ENCODE results near the gene PREP.
"Not testable (repeated sequence)": the region's sequence is repeated elsewhere in the genome, so short reads cannot be mapped to it uniquely, and the experiment has no call there.

The PREP gene

DNA sequence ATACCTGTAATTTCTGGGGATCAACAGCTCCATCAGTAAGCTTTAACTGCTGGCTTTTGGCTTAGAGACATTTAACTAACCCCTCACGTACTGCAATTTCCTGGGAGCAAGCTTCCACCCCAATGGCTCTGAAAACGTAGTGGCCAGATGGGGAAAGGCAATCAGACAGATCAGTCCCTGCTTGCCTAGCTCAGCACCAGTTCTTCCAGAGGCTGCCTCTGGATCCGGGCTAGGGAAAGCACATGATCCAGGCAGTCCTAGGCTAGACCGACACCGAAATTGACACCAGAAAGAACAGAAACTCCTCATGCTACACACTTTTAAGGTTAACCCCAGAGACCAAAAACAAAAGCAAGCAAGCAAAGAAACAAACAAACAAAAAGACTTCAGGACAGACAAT, 13.3 kb downstream of the PREP start:
- DNase-seq, result no peak

DNA sequence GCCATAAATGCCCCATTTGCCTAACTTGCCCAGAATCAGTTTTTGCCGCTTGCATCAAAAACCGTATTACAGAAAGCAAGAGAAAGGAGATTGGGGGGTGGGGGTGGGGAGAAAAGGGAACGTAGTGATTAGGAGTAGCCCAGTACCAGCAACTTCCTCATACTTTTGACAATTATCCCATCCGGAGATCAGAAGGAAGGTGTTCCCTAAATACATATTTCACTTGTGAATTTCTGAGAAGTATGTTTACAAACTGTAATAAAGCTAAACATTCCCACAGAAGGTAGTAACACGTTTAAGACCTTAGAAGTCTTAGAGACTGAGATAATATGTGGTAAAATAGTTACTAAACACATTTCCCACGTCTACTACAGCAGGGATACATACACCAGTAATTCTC, 14.5 kb downstream of the PREP start:
- DNase-seq, result no peak

DNA sequence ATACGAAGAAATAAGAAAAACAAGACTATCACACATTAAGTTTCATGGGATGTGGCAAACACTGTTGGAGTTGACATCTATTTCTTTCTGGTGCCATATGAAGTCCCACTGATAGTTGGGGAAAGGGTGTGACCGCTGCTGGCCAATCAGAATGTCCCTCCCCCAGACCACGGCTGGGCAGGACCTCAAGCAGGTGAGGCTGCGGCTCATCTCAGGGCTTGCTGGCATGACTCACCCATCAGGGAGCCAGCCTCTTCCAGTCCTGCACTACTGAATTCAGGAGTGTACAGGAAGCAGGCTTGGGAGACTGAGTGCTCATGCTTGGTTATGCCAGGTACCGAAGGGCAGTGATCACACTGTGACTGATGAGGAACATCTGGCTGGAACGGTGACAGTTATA, 18.9 kb downstream of the PREP start:
- DNase-seq, result no peak

DNA sequence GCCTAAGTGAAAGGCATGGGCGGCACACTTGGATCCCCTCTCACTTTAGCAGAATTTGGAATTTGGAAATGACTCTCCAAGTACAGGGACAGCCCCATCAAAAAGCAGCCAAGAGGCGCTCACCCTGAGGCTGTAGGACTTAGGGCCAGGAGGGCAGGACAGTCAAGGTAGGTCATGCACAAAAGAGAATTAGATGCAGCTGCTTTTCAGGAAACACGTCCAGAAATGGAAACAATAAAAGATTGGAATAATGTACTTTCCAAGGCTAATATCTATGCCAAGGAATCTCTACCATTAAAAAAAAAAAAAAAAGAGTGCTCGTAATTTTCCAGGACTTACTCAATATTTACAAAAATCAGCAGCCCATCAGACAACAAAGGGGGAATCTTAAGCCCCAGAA, 19.9 kb downstream of the PREP start:
- no peak for DNase-seq

DNA sequence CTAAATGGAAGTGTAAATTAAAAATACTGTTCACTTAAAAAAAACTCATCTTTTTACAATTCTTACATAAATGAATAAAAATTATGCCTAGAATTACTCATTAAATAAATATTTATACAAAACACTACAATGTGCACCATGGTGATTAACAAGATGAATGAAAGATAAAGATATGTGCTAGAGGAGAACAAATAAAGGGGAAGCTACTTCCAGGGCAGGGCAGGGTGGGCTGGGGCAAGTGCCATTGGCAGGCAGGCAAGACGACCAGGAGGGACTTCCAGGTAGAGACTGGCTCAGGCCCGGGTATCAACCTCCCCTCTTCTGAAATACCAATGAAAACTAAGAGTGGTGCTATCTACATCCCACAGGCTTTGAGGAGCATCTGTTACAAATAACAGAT, 20.4 kb downstream of the PREP start:
- DNase-seq, result no peak

DNA sequence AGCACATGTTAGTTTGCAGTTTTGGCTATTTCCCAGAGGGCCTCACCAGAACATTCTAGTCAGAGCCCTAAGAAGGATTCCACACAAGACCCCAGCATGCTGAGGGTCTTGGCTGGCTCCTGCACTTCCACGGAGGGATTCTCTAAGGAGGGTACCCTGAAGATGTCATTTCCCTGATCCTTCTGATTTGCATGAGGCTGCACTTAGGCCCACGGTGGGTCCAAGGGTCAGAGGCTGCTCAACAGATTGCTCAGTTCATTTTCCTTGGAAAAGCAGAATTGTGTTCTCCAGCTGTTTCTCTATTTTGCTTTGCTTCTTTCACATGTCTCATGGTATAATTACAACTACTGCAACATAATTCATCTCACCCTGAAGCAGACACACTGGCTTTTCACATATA, 22.2 kb downstream of the PREP start:
- no peak for DNase-seq

DNA sequence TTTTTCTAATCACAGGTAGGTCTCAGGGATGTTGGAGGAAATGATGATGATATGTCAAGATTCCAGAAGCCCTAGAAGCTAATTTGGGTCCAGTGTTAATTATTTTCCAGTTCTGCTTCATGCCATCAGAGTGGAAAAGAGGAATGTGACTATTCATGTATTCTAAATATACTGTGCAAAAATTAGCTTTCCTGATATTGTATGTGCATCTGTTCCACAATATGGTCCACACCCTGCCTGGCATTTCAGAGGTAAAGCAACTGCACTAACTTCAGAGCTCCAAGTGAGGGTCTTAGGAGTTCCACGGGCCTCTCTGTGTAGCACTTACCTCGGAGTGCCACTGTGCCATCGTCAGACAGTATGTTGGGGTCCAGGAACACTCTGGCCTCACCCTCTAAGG, 27.1 kb downstream of the PREP start:
- no peak for DNase-seq

DNA sequence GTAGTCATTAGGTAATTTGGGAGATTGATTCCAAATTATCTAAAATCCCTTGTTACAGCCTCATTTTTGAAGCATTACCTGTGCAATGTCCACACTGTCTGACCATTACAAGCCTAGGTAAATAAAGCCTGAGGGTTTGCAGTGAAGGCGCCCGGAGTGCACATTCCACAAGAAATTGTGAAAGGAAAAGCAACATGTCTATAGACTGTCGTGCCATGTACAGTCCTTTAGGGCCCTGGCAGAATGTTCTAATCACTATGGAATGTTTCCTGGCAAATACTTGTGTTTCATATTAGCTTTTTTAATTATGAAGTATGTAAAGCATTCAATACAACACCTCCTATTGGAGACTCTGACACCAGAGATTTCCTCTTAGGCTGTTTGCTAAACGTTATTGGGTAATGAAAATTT, 28.9 kb downstream of the PREP start:
- DNase-seq, result no peak

DNA sequence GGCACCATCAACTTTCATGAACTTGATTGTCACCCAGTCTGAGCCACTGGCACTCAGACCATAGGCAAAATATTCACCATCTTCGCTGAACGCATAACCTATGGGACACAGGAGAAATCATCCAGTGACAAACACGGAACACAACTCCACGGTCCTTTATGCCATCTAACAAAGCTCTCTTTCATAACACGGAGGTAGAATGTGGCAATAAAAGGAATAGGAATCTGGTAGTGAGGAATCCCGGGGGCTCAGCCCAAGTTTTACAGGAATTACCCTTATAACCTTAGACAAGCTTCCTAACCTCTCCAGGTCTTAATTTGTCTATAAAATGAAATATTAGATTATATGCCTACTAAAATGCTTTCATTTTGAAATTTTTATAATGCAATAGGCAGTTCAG, 29.4 kb downstream of the PREP start:
- DNase-seq, result no peak

DNA sequence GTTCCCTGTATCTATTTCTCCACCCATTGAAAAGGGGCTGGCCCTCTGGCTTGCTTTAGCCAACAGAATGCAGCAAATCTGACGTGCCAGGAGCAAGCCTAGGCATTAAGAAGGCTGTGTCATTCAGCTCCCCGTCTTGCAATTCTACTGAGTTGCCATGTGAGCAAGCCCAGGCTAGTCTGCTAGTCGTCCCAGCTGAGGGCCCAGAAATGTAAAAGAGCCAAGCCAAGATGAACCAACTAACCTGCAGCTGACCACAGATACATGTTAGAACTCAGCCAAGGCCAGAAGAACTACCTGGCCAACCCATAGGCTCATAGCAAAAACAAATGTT, 30.1 kb downstream of the PREP start:
- no peak for DNase-seq

DNA sequence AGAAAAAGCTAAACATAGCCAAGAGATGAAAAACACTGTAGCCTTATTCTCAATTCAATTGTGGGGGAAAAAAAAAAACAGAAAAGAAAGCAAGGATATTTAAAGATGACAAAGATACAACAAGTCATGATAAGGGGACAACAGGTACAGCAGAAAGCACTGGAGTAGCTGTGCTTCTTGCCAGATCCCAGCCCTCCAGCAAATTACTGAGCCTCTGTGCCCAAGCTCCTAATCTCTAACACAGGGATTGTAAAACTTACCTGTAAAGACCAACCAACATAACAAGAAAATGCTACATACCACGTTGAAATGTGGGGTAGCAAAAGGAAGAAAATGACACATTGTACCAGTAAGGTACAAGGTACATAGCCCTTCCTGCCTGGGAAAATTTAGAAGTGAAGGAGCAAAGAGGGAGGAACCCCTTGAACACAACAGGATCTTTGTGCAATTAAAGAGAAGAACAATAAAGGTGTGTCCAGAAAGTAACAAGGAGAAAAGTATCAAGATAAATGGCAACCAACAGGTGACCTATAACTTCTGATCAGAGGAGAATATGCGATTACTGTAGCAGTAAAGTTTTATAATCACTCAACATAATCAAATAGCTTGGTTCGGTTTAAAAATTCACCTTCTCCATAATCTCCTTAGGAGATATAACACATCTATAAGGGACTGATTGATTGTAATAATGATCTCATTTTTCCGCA, 30.6 kb downstream of the PREP start:
- DNase-seq, result no peak

DNA sequence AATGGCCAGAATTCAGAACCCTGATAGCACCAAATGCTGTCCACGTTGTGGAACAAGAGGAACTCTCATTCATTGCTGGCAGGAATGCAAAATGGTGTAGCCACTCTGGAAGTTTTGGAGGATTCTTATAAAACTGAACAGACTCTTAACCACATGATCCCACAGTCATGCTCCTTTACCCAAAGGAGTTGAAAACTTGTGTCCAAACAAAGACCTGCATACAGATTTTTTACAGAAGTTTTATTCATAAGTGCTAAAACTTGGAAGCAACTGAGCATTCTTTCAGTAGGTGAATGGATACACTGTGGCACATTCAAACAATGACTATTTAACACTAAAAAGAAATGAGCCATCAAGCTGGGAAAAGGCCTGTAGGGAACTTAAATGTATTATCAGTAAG, 32.5 kb downstream of the PREP start:
- DNase-seq, result no peak

DNA sequence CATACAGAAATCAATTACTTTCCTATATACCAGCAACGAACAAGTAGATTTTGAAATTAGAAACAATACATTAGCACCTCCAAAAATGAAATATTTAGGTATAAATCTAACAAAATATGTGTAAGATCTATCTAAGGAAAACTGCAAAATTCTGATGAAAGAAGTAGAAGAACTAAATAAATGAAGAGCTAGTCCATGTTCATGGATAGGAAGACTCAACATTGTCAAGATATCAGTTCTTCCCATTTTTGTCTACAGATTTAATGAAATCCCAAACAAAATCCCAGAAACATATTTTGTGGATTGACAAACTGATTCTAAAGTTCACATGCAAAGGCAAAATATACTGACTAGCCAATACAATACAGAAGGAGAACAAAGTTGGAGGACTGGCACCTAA, 33.7 kb downstream of the PREP start:
- DNase-seq, result no peak

DNA sequence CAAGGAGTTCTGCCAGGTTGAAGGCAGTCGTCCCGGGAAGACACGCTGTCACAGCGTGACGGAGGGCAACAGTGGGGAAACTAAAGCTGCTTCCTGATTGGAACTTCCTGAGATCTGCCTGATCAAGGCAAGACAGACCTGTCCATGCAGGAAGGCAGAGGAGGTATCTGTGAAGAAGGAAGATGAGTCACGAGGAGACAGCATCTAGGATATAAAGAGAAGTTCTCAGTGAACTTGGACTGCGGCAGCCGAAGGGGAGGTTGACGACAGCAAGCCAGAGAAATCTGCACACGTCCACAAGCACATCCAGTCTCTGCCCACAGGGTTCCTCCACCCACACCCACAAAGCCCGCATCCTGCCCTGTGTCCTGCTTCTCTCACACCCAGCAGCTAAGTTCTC, 38.6 kb downstream of the PREP start:
- no peak for DNase-seq

DNA sequence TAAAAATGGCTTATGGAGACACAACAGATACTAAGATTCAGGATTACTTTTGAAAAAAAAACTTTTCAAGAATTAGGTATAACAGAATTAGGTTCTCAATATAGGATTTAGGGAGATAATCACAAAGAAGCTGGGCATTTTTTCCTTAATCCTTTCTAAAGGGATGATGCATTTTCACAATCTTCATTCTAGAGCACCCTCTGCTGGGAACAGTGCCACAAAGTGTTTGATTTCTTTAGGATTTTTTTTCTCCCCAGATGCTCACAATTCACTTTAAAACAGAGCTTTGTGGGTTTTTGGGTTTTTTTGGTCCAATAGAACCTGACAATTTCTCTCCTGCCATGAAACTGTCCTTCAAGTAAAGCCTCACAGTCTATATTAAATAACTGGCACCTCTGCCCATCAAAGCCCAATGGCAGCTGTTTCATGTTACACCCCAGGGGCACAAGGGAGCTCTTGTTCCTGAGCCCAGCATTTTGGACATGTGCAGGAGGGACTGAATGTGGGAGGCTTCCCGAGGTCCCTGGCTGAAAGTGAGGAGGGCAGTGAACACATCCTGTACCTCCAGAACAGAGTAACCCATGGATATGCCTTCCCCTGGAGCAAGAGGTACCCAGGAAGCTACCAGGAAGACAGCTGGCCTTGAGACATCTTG, 39.7 kb downstream of the PREP start:
- no peak for DNase-seq

DNA sequence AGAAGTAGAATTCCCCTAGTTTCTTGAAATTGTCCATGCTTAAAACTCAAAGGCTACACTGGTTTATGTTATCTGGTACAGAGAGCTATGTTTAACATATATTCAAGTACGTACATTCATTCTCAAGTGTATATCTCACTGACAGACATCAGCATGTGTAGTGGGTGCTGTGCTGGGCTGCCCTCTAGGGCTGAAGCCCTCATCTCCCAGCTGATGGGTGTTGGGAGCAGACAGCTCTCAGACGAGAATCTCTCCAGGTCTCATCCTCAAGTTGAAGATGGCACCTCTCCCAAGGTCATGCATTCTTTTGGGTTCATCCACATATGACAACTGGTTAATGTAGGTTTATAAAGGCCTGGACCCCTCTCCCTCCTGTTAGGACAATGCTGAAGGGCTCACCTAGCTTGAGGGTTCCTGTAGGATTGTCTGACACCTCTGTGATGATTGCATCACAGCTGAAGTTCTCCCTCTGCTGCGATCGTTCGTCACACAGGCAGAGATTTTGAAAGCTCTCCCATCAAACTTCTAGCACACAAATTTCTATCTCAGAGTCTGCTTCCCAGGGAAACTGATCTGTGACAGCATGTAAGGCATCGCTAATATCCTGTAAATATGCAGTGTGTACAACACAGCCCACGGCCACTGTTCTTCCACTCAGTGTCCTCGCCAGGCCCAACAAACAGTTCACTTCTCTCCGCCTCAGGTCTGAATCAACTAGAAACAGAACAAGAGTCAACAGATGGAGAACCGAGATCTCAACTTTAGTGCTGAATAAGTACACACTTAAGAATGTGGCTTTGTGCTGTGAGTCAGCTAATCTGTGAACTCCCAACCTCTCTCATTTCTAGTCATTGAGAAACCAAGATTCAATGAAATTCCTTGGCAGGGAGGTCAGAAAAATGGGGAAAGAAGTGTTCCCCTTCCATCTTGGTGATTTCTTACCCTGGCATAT, 43.2 kb downstream of the PREP start:
- no peak for DNase-seq

DNA sequence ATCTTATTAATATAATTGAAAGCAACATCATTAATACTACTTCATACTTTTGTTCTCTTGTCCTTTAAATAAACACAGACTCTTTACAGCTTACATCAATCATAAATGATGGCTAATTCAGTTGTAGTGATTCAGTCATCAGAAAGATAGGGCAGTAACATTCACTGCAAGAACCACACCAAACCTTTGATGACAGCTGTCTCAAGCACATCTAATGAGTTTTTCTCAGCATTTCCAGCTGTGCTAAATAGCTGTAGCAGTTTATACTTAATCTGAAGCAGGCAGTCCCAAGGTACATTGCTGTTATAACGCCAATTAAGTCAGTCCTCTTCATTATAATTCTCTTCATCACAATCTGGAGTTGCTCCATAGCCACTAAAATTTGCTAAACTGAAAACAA, 45.7 kb downstream of the PREP start:
- no peak for DNase-seq

DNA sequence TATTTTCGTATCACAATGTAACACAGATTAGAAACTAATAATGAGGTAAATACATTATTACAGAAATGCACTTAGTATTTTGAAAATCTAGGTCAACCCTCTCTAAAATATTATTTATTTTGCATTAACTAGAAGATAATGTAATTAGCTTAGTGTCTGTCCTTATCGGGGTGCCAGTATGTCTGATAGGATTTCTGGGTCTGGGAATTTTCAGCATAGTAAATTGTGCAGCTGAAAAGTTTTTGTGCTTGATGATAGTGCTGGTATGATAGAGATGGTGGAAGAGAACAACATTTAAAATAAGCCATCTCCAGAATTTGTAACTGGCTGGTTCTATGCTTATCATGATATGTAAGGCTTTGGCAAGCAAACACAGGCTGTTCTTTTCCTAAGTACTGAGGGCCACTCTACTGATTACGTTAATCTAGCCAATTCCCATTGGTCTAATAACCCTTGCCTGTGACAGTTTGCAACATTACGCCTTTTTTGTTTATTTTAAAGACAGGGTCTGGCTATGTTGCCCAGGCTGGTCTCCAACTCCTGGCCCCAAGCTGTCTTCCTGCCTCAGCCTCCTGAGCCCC, 50.8 kb downstream of the PREP start:
- no peak for DNase-seq

DNA sequence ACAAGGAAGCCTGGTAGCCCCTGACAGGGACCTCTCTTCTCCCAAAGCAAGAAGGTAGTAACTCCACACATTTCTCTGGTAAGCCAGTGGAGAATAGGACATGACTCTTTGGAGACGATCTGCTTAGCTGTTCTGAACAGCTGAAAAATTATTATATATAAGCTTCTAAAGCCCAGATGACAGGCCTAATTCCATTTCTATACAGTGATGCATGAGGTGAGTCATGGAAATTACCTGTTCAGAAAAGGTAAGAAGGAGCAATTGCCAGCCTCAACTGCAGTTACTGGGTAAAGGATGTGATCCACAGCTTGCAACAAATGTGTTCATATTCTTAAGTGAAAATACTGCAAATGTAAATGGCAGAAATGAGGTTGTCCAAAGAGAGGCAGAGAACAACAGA, 54.0 kb downstream of the PREP start:
- no peak for DNase-seq

DNA sequence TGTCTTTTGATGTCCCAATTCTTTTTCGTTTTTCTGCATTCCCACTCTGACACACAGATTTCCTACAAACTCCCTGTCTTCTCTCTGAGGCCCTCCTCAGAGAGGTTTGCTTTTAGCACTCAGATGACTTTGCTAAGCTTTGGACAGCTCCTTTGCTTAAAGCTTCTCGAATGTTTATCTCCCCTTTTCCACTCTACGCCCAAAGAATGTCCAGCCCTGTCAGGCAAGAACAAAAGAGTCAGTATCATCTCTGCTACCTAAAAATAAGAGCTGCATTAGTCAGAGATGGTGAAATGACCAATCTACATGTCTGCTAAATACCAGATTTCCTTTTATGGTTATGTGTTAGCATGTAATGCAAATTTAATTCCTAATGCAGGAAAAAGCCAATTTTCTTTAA, 56.8 kb downstream of the PREP start:
- DNase-seq, result no peak

DNA sequence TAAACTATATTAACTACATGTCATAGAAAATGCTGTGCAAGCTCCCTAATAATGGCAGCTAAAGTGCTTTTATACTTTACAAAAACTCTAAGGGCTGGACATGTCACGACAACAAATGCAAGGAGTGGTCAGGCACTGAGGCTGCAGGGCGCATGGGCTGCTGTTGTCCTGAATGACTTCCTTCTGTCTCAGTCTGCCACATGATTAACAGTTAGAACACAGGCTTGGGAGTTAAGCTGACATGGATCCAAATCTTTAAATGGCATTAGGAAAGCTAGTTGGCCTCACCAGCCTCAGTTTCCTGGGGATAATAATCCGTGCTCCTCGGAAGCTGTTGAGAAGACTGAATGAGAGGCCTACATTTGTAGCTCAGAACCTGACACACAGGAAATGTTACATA, 57.4 kb downstream of the PREP start:
- no peak for DNase-seq

DNA sequence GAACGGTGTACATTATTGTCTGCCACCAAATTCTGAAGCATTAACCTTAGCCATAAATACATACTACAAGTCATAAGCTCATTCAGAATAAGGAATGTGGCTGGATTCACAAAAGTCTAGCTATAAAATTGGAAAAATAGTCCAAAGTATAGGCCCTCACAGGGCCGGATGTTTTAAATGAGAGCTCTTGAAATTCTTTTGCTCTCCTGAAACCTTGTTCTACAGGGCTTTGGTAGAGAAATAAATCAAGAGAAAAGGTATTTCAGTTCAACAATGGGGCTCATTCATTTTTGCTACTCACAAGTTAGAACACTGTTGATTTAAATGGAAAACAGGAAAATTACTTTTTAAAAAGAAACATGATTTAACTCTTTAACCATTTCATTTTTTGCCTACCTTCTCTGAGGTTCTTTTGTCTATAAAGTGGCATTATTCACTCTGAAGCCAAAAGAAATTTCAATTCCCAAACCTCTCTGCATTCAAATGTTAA, 58.0 kb downstream of the PREP start:
- DNase-seq, result no peak

DNA sequence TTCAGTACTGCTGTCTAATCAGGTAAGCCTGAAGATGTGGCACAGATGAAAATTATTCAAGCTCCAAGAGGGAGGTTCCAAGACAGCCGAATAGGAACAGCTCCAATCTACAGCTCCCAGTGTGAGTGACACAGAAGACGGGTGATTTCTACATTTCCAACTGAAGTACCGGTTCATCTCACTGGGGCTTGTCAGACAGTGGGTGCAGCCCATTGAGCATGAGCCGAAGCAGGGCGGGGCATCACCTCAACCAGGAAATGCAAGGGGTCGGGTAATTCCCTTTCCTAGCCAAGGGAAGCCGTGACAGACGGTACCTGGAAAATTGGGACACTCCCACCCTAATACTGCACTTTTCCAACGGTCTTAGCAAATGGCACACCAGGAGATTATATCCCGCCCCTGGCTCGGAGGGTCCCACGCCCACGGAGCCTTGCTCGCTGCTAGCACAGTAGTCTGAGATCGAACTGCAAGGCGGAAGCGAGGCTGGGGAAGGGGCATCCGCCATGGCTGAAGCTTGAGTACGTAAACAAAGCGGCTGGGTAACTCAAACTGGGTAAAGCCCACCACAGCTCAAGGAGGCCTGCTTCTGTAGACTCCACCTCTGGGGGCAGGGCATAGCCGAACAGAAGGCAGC, 64.4 kb downstream of the PREP start:
- not testable (repeated sequence) for DNase-seq
